ENCODE measurements around the gene TRPV4.

DNA sequence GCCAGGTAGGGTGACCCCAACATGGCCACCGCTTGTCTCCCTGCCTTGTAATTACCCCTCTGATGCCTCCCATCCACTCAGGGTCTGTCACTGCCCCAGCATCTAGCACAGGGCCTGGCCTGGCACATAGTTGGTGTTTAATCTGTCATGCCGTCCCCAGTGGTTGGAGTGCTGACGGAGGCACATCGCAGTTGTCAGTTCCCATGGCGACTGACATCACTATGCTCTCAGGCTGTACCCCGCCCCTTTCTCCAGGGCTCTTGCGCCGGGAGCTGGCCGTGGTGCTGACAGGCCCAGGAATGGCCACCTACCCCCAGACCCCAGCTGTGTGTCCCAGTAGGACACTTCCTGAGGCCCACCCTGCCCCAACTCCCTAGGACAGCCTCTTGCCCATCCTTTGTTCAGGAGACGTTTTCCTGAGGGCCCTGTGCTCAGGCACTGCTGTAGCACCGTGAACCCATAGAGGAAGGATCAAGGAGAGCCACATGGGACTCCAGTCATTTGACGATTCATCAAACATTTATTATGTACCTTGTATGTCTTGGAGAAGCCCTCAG lies 96.6 kb downstream of the TRPV4 start:
- TF ChIP-seq, protein P1, sequence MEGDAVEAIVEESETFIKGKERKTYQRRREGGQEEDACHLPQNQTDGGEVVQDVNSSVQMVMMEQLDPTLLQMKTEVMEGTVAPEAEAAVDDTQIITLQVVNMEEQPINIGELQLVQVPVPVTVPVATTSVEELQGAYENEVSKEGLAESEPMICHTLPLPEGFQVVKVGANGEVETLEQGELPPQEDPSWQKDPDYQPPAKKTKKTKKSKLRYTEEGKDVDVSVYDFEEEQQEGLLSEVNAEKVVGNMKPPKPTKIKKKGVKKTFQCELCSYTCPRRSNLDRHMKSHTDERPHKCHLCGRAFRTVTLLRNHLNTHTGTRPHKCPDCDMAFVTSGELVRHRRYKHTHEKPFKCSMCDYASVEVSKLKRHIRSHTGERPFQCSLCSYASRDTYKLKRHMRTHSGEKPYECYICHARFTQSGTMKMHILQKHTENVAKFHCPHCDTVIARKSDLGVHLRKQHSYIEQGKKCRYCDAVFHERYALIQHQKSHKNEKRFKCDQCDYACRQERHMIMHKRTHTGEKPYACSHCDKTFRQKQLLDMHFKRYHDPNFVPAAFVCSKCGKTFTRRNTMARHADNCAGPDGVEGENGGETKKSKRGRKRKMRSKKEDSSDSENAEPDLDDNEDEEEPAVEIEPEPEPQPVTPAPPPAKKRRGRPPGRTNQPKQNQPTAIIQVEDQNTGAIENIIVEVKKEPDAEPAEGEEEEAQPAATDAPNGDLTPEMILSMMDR (IDR thresholded peaks at IDR 0.05 in 2 of 3, conservative IDR thresholded peaks at IDR 0.05 in 1 of 3; ENCODE audit: insufficient read depth in 2 of 3, low read depth in 1 of 3, low read length in 3 of 3): no peak
- TF ChIP-seq, protein P2, sequence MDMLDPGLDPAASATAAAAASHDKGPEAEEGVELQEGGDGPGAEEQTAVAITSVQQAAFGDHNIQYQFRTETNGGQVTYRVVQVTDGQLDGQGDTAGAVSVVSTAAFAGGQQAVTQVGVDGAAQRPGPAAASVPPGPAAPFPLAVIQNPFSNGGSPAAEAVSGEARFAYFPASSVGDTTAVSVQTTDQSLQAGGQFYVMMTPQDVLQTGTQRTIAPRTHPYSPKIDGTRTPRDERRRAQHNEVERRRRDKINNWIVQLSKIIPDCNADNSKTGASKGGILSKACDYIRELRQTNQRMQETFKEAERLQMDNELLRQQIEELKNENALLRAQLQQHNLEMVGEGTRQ (CRISPR knock-in tag; IDR thresholded peaks at IDR 0.05): no peak
- TF ChIP-seq MAFG (tag; conservative IDR thresholded peaks at IDR 0.05): 0 out of 2 replicates have a peak, but pooled peaks have one; percentile 4
- TF ChIP-seq SRF (CRISPR knock-in tag; IDR thresholded peaks at IDR 0.05): no peak
- no peak for TF ChIP-seq KHSRP (IDR thresholded peaks at IDR 0.05)
- no peak for TF ChIP-seq CHD4 (IDR thresholded peaks at IDR 0.05; ENCODE audit: insufficient read depth, insufficient replicate concordance, low read depth, low read length, poor library complexity, severe bottlenecking)
- no peak for TF ChIP-seq PHF8 (IDR thresholded peaks at IDR 0.05; ENCODE audit: borderline replicate concordance, low read length)
- TF ChIP-seq, protein P3, sequence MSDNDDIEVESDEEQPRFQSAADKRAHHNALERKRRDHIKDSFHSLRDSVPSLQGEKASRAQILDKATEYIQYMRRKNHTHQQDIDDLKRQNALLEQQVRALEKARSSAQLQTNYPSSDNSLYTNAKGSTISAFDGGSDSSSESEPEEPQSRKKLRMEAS (CRISPR knock-in tag; IDR thresholded peaks at IDR 0.05): no peak
- TF ChIP-seq ATF1 (CRISPR knock-in tag; IDR thresholded peaks at IDR 0.05): no peak
- peak; percentile 54 for TF ChIP-seq ATF1 (tag; IDR thresholded peaks at IDR 0.05)
- TF ChIP-seq TCF7 (IDR thresholded peaks at IDR 0.05; ENCODE audit: borderline replicate concordance): no peak
- TF ChIP-seq, protein P4, sequence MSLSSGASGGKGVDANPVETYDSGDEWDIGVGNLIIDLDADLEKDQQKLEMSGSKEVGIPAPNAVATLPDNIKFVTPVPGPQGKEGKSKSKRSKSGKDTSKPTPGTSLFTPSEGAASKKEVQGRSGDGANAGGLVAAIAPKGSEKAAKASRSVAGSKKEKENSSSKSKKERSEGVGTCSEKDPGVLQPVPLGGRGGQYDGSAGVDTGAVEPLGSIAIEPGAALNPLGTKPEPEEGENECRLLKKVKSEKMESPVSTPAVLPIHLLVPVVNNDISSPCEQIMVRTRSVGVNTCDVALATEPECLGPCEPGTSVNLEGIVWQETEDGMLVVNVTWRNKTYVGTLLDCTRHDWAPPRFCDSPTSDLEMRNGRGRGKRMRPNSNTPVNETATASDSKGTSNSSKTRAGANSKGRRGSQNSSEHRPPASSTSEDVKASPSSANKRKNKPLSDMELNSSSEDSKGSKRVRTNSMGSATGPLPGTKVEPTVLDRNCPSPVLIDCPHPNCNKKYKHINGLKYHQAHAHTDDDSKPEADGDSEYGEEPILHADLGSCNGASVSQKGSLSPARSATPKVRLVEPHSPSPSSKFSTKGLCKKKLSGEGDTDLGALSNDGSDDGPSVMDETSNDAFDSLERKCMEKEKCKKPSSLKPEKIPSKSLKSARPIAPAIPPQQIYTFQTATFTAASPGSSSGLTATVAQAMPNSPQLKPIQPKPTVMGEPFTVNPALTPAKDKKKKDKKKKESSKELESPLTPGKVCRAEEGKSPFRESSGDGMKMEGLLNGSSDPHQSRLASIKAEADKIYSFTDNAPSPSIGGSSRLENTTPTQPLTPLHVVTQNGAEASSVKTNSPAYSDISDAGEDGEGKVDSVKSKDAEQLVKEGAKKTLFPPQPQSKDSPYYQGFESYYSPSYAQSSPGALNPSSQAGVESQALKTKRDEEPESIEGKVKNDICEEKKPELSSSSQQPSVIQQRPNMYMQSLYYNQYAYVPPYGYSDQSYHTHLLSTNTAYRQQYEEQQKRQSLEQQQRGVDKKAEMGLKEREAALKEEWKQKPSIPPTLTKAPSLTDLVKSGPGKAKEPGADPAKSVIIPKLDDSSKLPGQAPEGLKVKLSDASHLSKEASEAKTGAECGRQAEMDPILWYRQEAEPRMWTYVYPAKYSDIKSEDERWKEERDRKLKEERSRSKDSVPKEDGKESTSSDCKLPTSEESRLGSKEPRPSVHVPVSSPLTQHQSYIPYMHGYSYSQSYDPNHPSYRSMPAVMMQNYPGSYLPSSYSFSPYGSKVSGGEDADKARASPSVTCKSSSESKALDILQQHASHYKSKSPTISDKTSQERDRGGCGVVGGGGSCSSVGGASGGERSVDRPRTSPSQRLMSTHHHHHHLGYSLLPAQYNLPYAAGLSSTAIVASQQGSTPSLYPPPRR (CRISPR knock-in tag; IDR thresholded peaks at IDR 0.05; ENCODE audit: borderline replicate concordance): no peak
- TF ChIP-seq HEY1 (CRISPR knock-in tag; IDR thresholded peaks at IDR 0.05; ENCODE audit: borderline replicate concordance): no peak
- no peak for TF ChIP-seq KAT7 (CRISPR knock-in tag; IDR thresholded peaks at IDR 0.05; ENCODE audit: borderline replicate concordance)
- no peak for TF ChIP-seq SMAD1 (IDR thresholded peaks at IDR 0.05; ENCODE audit: low read depth, low read length, partially characterized antibody)
